Measurements from ENCODE around the gene EVPL. TPM values are rescaled to one million over a fixed set of nuclear protein-coding genes. Genes with fewer than 3 reads are reported as not detected.
A peak's percentile ranks its signal among the peaks of the same experiment; 100 is the strongest.

EVPL gene
- total and polyA plus RNA-seq, 10 of the 15 experiments (the other 5 are each of a cell fraction or from before 2014, with no cell fraction given), result 0.03 TPM; not detected in 9

GRCh38 chr17:76048711-76049110 is 21.6 kb upstream of the EVPL start:
- in situ Hi-C loops (cut with MboI) (no loop called here), intact Hi-C loops (cut with micrococcal nuclease; ENCODE audit: unreplicated experiment) (no loop called here)
- no peaks in the 10 kb centered on the region for H3K79me2 ChIP-seq (ENCODE audit: control insufficient read depth, insufficient read depth, low read length)
- FAIRE-seq (no peak), DNase-seq (ENCODE audit: low read depth, low spot score) (no peak), ATAC-seq (no peak)
- H3K4me3 ChIP-seq, result no peak overlapping the region
- no peaks in the 10 kb centered on the region for H3K9me3 ChIP-seq (replicated peaks; ENCODE audit: control insufficient read depth, insufficient read depth, low read length)
- H3K4me2 ChIP-seq (ENCODE audit: control insufficient read depth, insufficient read depth), result no peak overlapping the region
- peaks cover 33 to 43% of the 10 kb centered on the region in 2 experiments for H3K36me3 ChIP-seq (ENCODE audit: control insufficient read depth in 2 of 2, insufficient read depth in 2 of 2, low read length in 1 of 2)
- CTCF ChIA-PET, result interaction anchor here (1.4 kb wide), 1 partner anchor 34 kb away, joined by 5 read pairs; no protein-coding TSS in a partner anchor
- no peak overlapping the region for H2AFZ ChIP-seq (ENCODE audit: control insufficient read depth, low read depth, low read length)
- peaks cover 11% of the 10 kb centered on the region for H3K4me1 ChIP-seq (ENCODE audit: control insufficient read depth, insufficient read depth, low read length)
- WGBS (ENCODE audit: insufficient coverage, insufficient replicate concordance, low lambda C conversion rate, missing lambda C conversion rate), result 83% methylated on average over 9 of the region's 9 CpGs
- no peaks in the 10 kb centered on the region for H4K20me1 ChIP-seq (ENCODE audit: control insufficient read depth, insufficient read depth)
- POLR2A ChIA-PET, result no interaction called here
- BruUV-seq (replicated peaks), result no TSS peak
- SMC1A ChIA-PET (ENCODE audit: uncharacterized antibody, unreplicated experiment), result no interaction called here
- RAD21 ChIA-PET (ENCODE audit: unreplicated experiment), result interaction anchor here (1.1 kb wide), 1 partner anchor 231 kb away, joined by 4 read pairs; no protein-coding TSS in a partner anchor
- no peaks in the 10 kb centered on the region for H3K27me3 ChIP-seq (replicated peaks in 1 of 2; ENCODE audit: control insufficient read depth in 2 of 2, insufficient read depth in 2 of 2, low read length in 1 of 2)
- no peak overlapping the region for H3K9ac ChIP-seq (ENCODE audit: control insufficient read depth, insufficient read depth, low read length)
- H3K27ac ChIP-seq (ENCODE audit: control insufficient read depth, insufficient read depth), result 0 out of 2 replicates have a peak overlapping the region, but pooled peaks have one; percentile 25
- TF ChIP-seq JUND (IDR thresholded peaks at IDR 0.05; ENCODE audit: low read depth, low read length), result no peak
- TF ChIP-seq BMI1 (IDR thresholded peaks at IDR 0.05; ENCODE audit: borderline replicate concordance), result no peak
- TF ChIP-seq, protein P1, sequence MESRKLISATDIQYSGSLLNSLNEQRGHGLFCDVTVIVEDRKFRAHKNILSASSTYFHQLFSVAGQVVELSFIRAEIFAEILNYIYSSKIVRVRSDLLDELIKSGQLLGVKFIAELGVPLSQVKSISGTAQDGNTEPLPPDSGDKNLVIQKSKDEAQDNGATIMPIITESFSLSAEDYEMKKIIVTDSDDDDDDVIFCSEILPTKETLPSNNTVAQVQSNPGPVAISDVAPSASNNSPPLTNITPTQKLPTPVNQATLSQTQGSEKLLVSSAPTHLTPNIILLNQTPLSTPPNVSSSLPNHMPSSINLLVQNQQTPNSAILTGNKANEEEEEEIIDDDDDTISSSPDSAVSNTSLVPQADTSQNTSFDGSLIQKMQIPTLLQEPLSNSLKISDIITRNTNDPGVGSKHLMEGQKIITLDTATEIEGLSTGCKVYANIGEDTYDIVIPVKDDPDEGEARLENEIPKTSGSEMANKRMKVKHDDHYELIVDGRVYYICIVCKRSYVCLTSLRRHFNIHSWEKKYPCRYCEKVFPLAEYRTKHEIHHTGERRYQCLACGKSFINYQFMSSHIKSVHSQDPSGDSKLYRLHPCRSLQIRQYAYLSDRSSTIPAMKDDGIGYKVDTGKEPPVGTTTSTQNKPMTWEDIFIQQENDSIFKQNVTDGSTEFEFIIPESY (IDR thresholded peaks at IDR 0.05), result no peak
- no peak for TF ChIP-seq ZNF207 (IDR thresholded peaks at IDR 0.05; ENCODE audit: borderline replicate concordance)
- no peak for TF ChIP-seq ZBTB40 (IDR thresholded peaks at IDR 0.05; ENCODE audit: borderline replicate concordance)
- TF ChIP-seq ATF7 (IDR thresholded peaks at IDR 0.05; ENCODE audit: low read depth), result no peak
- TF ChIP-seq RAD21 (IDR thresholded peaks at IDR 0.05; ENCODE audit: insufficient read depth, low read depth, low read length), result no peak
- no peak for TF ChIP-seq GATAD2B (conservative IDR thresholded peaks at IDR 0.05; ENCODE audit: low read depth)
- no peak for TF ChIP-seq CEBPB (IDR thresholded peaks at IDR 0.05; ENCODE audit: borderline replicate concordance in 1 of 2, low read depth in 2 of 2, low read length in 2 of 2)
- TF ChIP-seq IRF5 (IDR thresholded peaks at IDR 0.05; ENCODE audit: borderline replicate concordance), result no peak
- no peak for TF ChIP-seq SMARCA5 (IDR thresholded peaks at IDR 0.05)
- TF ChIP-seq POLR2AphosphoS2 (IDR thresholded peaks at IDR 0.05; ENCODE audit: low read depth, low read length), result no peak
- no peak for TF ChIP-seq BACH1 (IDR thresholded peaks at IDR 0.05; ENCODE audit: borderline replicate concordance)
- TF ChIP-seq CHD2 (IDR thresholded peaks at IDR 0.05; ENCODE audit: borderline replicate concordance, low read depth, low read length), result no peak

Data from GM12878 (cell line).